Subcutaneous adipose tissue (tissue), 4 donors: ENCODE data around the gene CHD5. TPM values are rescaled to one million over a fixed set of nuclear protein-coding genes. Genes with fewer than 3 reads are reported as not detected.

ENCODE experiments used
- total RNA-seq, 4 donors: library from RNA; depleted of rRNA; stranded (reverse); fragments of >200 nt; gene quantifications; one replicate each; pipeline ENCODE4 v1.1.0, GENCODE V29; 2016
- TF ChIP-seq, protein P1 (sequence below): fragments of 450-650 bp; IDR thresholded peaks from one replicate; pipeline ENCODE4 v1.5.1; 2016; ENCODE audit warnings: low read depth, mild to moderate bottlenecking, control low read depth, antibody characterized with exemption, moderate library complexity

CHD5 gene
- total RNA-seq, 4 donors from 2014 or later: 0.19 to 0.49 (median 0.22) TPM; not detected in 1

GRCh38 chr1:6062670-6063069 lies 117.5 kb downstream of the CHD5 start:
- TF ChIP-seq, protein P1, sequence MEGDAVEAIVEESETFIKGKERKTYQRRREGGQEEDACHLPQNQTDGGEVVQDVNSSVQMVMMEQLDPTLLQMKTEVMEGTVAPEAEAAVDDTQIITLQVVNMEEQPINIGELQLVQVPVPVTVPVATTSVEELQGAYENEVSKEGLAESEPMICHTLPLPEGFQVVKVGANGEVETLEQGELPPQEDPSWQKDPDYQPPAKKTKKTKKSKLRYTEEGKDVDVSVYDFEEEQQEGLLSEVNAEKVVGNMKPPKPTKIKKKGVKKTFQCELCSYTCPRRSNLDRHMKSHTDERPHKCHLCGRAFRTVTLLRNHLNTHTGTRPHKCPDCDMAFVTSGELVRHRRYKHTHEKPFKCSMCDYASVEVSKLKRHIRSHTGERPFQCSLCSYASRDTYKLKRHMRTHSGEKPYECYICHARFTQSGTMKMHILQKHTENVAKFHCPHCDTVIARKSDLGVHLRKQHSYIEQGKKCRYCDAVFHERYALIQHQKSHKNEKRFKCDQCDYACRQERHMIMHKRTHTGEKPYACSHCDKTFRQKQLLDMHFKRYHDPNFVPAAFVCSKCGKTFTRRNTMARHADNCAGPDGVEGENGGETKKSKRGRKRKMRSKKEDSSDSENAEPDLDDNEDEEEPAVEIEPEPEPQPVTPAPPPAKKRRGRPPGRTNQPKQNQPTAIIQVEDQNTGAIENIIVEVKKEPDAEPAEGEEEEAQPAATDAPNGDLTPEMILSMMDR: no peak

DNA sequence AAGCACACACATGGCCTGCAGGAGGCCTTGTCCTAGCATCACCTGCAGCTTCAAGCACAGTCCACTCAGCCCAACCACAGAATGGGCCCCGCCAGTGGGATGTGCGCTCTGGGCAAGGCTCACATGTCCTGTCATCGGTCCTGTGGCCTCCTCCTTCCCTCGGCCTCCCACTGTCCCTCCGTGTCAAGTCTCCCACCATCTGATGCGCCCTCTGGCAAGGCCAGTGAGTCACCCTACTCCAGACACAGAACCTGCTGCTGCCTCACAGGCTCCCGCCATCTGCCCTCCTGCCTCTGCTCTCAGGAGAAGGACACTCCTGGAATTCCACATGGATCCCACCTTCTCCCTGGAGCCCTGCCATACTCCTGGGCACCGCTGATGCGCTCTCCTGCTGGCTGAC lies 120.3 kb downstream of the CHD5 start:
- TF ChIP-seq, protein P1: no peak

GRCh38 chr1:6057170-6057845 lies 122.8 kb downstream of the CHD5 start:
- TF ChIP-seq, protein P1: no peak

- TF ChIP-seq, protein P1: no peak
Measured at GRCh38 chr1:6056572-6056948, 123.6 kb downstream of the CHD5 start.

GRCh38 chr1:6054596-6054995 lies 125.5 kb downstream of the CHD5 start:
- TF ChIP-seq, protein P1: no peak

DNA sequence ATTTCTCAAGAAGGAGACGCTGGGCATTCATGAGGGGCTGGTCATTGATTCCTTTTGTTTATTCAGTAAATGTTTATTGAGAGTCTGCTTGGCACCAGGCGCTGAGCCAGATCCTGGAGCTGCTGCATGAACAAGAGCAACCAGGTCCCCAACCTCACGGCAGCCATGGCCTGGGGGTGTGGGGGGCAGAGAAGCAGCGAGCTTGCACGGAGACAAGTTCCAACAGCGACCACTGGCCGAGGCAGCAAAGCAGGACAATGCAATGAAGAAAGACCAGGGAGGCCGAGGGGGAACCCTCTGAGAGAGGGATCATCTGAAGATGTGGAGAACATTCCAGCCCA lies 126.9 kb downstream of the CHD5 start:
- TF ChIP-seq, protein P1: no peak

DNA sequence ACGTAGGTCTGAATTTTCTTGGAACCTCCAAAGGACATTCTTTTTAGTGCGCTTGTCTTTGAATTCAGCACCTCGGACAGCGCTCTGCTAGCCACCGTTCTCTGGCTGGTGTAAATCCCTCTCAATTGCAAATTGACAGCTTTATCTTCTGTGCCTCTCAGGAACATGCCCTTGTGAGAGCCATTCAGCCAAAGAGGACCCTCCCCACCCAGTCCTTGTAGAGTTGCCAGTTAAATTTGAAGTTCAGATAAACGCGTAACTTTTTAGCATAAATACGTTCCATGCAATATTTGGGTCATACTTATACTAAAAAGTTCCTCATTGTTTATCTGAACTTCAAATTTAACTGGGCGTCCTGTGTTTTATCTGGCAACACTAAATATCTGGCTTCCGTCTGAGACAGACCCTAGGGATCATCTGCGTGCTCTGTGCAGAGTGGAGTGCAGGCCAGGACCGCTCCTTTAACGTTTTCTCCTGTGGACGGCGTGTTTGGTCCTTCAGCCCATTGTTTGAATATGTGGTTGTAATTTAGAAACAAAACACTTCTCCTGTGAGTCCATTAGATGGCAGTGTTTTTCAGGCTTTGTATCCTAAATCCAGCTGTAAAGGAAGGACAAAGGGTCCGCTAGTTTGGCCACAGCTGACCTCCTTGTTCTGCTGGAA lies 127.4 kb downstream of the CHD5 start:
- TF ChIP-seq, protein P1: no peak

Other genes with a start within 250 kb of the CHD5 start
- 10 to 100 TPM in 2 of 4 donors, 1 to 10 TPM in 2; 7.3 to 11.9 (median 9.5) TPM for gene NPHP4, start 187.9 kb downstream of the CHD5 start, total RNA-seq
- gene KCNAB2, start 134.4 kb downstream of the CHD5 start, total RNA-seq: 10 to 100 TPM; 10.2 to 48.6 (median 18.2) TPM
- 100 to 1,000 TPM; 149 to 243 (median 178) TPM for gene RPL22, start 19.3 kb upstream of the CHD5 start, total RNA-seq
- gene RNF207, start 25.8 kb upstream of the CHD5 start, total RNA-seq: 1 to 10 TPM; 3.6 to 8.4 (median 5.9) TPM
- 10 to 100 TPM; 48.1 to 72.7 (median 59.5) TPM for gene ICMT, start 55.6 kb upstream of the CHD5 start, total RNA-seq
- gene HES3, start 63.9 kb upstream of the CHD5 start, total RNA-seq: not detected
- 10 to 100 TPM in 3 of 4 donors, 1 to 10 TPM in 1; 8.2 to 37.9 (median 16.0) TPM for gene GPR153, start 80.8 kb upstream of the CHD5 start, total RNA-seq
- 10 to 100 TPM in 2 of 4 donors, 1 to 10 TPM in 2; 7.5 to 14.3 (median 9.8) TPM for gene ACOT7, start 213.4 kb upstream of the CHD5 start, total RNA-seq
- gene HES2, start 239.6 kb upstream of the CHD5 start, total RNA-seq: under 1 TPM in 3 of 4 donors, not detected in 1; under 0.01 to 0.19 (median 0.17) TPM
- 1 to 10 TPM in 1 of 4 donors, under 1 TPM in 1, not detected in 2; 0.22 to 1.4 TPM for gene ESPN, start 244.5 kb upstream of the CHD5 start, total RNA-seq